Keratinocyte (primary cell): ENCODE results near the gene EIF5B. TPM values are rescaled to one million over a fixed set of nuclear protein-coding genes. Genes with fewer than 3 reads are reported as not detected.

Experiments
- DNase-seq: peaks from one replicate; pipeline ENCODE4 v3.0.0-alpha.2; 2011; ENCODE audit warnings: low read depth, missing footprints, low spot score
- FAIRE-seq: peaks from 2 replicates; lab custom pipeline; 2011; peaks lifted over from hg19 to GRCh38; lab: Jason Lieb, UNC
- H2AFZ ChIP-seq: 2 replicates; pipeline ENCODE4 v1.6.0; 2012; ENCODE audit warnings: low read length, control low read depth, inconsistent platforms; ENCODE audit not compliant: control insufficient read depth
- H3K27ac ChIP-seq: 2 replicates; pipeline ENCODE4 v1.5.1; 2011; ENCODE audit warnings: low read length; ENCODE audit not compliant: control insufficient read depth, insufficient read depth
- H3K27me3 ChIP-seq: 3 replicates; pipeline ENCODE4 v1.6.0; 2011; ENCODE audit warnings: low read length; ENCODE audit not compliant: control insufficient read depth, insufficient read depth; ENCODE audit errors: extremely low read depth
- H3K36me3 ChIP-seq, 2 experiments: 2 replicates in 1 of 2; 3 replicates in 1 of 2; pipeline ENCODE4 v1.5.1; 2011; ENCODE audit warnings: low read length in 2 of 2, mild to moderate bottlenecking in 1 of 2; ENCODE audit not compliant: control insufficient read depth in 2 of 2, insufficient read depth in 2 of 2; ENCODE audit errors: extremely low read depth in 1 of 2
- H3K4me1 ChIP-seq: 3 replicates; pipeline ENCODE4 v1.5.1; 2011; ENCODE audit warnings: low read length; ENCODE audit not compliant: control insufficient read depth, insufficient read depth; ENCODE audit errors: extremely low read depth
- H3K4me2 ChIP-seq: 3 replicates; pipeline ENCODE4 v1.6.0; 2011; ENCODE audit warnings: low read depth, low read length; ENCODE audit not compliant: control insufficient read depth, insufficient read depth; ENCODE audit errors: extremely low read depth
- H3K4me3 ChIP-seq, 3 experiments: fragments of 200-600 bp in 1 of 3; sonication (generic) in 1 of 3; 2 replicates in 2 of 3; 3 replicates in 1 of 3; pipeline ENCODE4 v1.5.1; 2011 to 2016; ENCODE audit warnings: low read length in 3 of 3, mild to moderate bottlenecking in 3 of 3, control low read depth in 2 of 3, inconsistent platforms in 1 of 3, low read depth in 1 of 3, mixed read lengths in 1 of 3, mixed run types in 1 of 3, moderate library complexity in 1 of 3; ENCODE audit not compliant: control insufficient read depth in 2 of 3, insufficient read depth in 2 of 3; ENCODE audit errors: extremely low read depth in 1 of 3
- H3K79me2 ChIP-seq: 2 replicates; pipeline ENCODE4 v1.6.0; 2012; ENCODE audit warnings: low read length; ENCODE audit not compliant: control insufficient read depth, insufficient read depth
- H3K9ac ChIP-seq: 3 replicates; pipeline ENCODE4 v1.6.0; 2011; ENCODE audit warnings: low read length; ENCODE audit not compliant: control insufficient read depth, insufficient read depth; ENCODE audit errors: extremely low read depth
- H3K9me1 ChIP-seq: 3 replicates; pipeline ENCODE4 v1.6.0; 2011; ENCODE audit warnings: low read length; ENCODE audit not compliant: control insufficient read depth, insufficient read depth; ENCODE audit errors: extremely low read depth
- H3K9me3 ChIP-seq: 2 replicates; pipeline ENCODE4 v1.5.1; 2012; ENCODE audit warnings: low read depth, low read length; ENCODE audit not compliant: control insufficient read depth
- H4K20me1 ChIP-seq: 3 replicates; pipeline ENCODE4 v1.6.0; 2011; ENCODE audit warnings: low read length; ENCODE audit not compliant: control insufficient read depth, insufficient read depth; ENCODE audit errors: extremely low read depth
- EZH2 ChIP-seq: IDR thresholded peaks from one replicate; pipeline ENCODE4 v1.6.1; 2012; ENCODE audit warnings: inconsistent platforms, mild to moderate bottlenecking, low read length, moderate library complexity
- dilution Hi-C: fragments of 300-500 bp; cut with MboI; formaldehyde crosslinking; loops from one replicate; pipeline ENCODE4 v1.7.0; 2020; ENCODE audit warnings: low sequenced_read_pairs; ENCODE audit not compliant: extremely low pct_ligation_motif_present
- polyA plus RNA-seq, 5 experiments: library from polyadenylated mRNA; depleted of rRNA in 3 of 5; stranded (reverse) in 3 of 5; stranded (forward) in 1 of 5; unstranded in 1 of 5; fragments of >200 nt; gene quantifications; 1 replicate in 1 of 5; 2 replicates in 3 of 5; 3 replicates in 1 of 5; pipeline versions ENCODE4 v1.2.1 to v1.2.3, GENCODE V29; 2011 to 2012; ENCODE audit warnings: missing spikeins in 2 of 5, low read depth in 1 of 5, low replicate concordance in 1 of 5
- TF ChIP-seq, protein P1 (sequence below), 3 experiments: IDR thresholded peaks in 1 of 3; conservative IDR thresholded peaks in 1 of 3; optimal IDR thresholded peaks in 1 of 3; 2 replicates in 2 of 3; 3 replicates in 1 of 3; pipeline versions ENCODE3 to v1.5.1; 2011; ENCODE audit warnings: low read length in 3 of 3, mild to moderate bottlenecking in 3 of 3, moderate library complexity in 2 of 3, control low read depth in 1 of 3, inconsistent platforms in 1 of 3; ENCODE audit not compliant: insufficient read depth in 2 of 3; ENCODE audit errors: extremely low read depth in 1 of 3

Gene EIF5B
- polyA plus RNA-seq, 1 donor (not counting 4 experiments of a cell fraction or from before 2014, with no cell fraction given): 32.6 TPM

DNA sequence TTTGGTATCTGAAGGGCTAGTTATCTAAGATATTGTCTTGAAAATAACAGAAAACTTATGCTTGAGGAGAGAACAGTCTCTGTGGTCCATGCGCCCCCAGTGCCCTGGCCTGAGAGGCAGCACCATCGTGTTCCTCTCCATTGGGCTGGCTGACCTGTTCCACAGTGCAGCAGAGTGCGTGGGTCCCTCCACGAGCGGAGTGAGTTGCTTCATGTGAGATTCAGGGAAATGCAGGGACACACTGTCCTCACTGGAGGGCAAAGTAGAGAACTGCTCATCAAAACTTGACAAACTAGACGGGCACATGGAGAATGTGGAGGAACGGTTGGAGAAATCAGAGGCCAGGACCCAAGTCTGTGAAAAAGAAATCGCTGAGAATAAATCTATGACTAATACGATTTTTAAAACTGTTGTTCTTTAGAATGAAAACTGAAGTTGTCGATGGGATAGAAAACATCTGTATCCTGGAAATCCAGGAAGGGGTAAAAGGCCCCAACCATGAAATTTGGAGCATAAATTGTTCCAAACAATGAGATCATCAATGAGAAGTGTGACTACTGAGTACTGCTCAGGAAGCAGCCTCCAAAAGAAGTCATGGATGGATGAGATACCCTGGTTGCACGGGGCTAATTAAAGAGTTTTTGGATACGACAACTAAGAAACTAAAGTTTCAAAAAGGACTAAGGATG, 94.5 kb downstream of the EIF5B start:
- Histone ChIP-seq H3K27ac (no peak overlapping the region), H3K4me1 (no peaks in the 10 kb centered on the region), H4K20me1 (no peaks in the 10 kb centered on the region), H3K4me2 (no peak overlapping the region), H3K9me1 (no peaks in the 10 kb centered on the region), H3K79me2 (peaks cover 27% of the 10 kb centered on the region), H3K9me3 (no peaks in the 10 kb centered on the region), H3K27me3 (no peaks in the 10 kb centered on the region), H3K4me3 (no peak overlapping the region), H3K36me3 (peaks cover 12 to 14% of the 10 kb centered on the region in 2 experiments), H2AFZ (no peak overlapping the region), H3K9ac (no peak overlapping the region)
- TF ChIP-seq EZH2: no peak
- no peak for FAIRE-seq
- no peak for DNase-seq
- dilution Hi-C loops: no loop called here

DNA sequence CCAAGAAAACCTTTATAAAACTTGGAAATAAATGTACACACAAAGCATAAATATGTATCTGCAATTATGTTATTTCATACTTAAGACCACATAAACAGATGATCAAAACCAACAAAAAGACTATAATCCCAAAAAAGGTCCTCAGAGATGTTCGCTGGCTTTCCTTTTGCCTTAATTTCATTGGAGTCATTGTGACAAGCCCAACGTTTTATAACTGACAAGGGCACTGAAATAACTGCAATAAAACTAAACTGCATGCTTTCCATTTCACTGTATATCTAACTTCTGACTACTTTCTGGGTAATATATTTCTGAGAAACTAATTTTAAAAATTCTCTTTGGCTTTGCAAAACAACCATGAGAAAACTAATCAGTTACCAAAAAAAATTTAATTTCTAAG, 96.2 kb downstream of the EIF5B start:
- no peak for TF ChIP-seq EZH2
- TF ChIP-seq, protein P1, sequence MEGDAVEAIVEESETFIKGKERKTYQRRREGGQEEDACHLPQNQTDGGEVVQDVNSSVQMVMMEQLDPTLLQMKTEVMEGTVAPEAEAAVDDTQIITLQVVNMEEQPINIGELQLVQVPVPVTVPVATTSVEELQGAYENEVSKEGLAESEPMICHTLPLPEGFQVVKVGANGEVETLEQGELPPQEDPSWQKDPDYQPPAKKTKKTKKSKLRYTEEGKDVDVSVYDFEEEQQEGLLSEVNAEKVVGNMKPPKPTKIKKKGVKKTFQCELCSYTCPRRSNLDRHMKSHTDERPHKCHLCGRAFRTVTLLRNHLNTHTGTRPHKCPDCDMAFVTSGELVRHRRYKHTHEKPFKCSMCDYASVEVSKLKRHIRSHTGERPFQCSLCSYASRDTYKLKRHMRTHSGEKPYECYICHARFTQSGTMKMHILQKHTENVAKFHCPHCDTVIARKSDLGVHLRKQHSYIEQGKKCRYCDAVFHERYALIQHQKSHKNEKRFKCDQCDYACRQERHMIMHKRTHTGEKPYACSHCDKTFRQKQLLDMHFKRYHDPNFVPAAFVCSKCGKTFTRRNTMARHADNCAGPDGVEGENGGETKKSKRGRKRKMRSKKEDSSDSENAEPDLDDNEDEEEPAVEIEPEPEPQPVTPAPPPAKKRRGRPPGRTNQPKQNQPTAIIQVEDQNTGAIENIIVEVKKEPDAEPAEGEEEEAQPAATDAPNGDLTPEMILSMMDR (optimal IDR thresholded peaks at IDR 0.05 in 1 of 3, IDR thresholded peaks at IDR 0.05 in 1 of 3, conservative IDR thresholded peaks at IDR 0.05 in 1 of 3; ENCODE audit: extremely low read depth in 1 of 3, insufficient read depth in 2 of 3, low read length in 3 of 3): no peak
- dilution Hi-C loops: no loop called here
- H2AFZ ChIP-seq: no peak overlapping the region
- no peaks in the 10 kb centered on the region for H3K4me1 ChIP-seq
- no peaks in the 10 kb centered on the region for H3K9me3 ChIP-seq
- no peaks in the 10 kb centered on the region for H3K27me3 ChIP-seq
- no peaks in the 10 kb centered on the region for H3K9me1 ChIP-seq
- FAIRE-seq: no peak
- no peak overlapping the region for H3K4me3 ChIP-seq
- H3K27ac ChIP-seq: no peak overlapping the region
- peaks cover 32% of the 10 kb centered on the region for H3K79me2 ChIP-seq
- no peak for DNase-seq
- H4K20me1 ChIP-seq: no peaks in the 10 kb centered on the region
- H3K9ac ChIP-seq: no peak overlapping the region
- no peak overlapping the region for H3K4me2 ChIP-seq
- H3K36me3 ChIP-seq: peaks cover 11 to 12% of the 10 kb centered on the region in 2 experiments
